Epithelial cell of alveolus of lung (primary cell): ENCODE data around the gene RALGAPB. TPM values are rescaled to one million over a fixed set of nuclear protein-coding genes. Genes with fewer than 3 reads are reported as not detected.

Experiments
- total RNA-seq: library from RNA; depleted of rRNA; stranded (reverse); fragments of >200 nt; gene quantifications from 2 replicates; pipeline ENCODE4 v1.2.1, GENCODE V29; 2015

The RALGAPB gene
- total RNA-seq = 15.1 and 16.7 TPM in 2 replicates

GRCh38 chr20:38472513-38473366 is at the start of gene RALGAPB:
Gene RALGAPB, plus strand, starts transcription at chr20:38472843. Its CDS starts 15,590 bp downstream, at chr20:38488433.

GRCh38 chr20:38434770-38435554 is 37.7 kb upstream of the RALGAPB start, which contains the start of gene SNHG17:
Gene SNHG17, minus strand, starts transcription at chr20:38435328.

DNA sequence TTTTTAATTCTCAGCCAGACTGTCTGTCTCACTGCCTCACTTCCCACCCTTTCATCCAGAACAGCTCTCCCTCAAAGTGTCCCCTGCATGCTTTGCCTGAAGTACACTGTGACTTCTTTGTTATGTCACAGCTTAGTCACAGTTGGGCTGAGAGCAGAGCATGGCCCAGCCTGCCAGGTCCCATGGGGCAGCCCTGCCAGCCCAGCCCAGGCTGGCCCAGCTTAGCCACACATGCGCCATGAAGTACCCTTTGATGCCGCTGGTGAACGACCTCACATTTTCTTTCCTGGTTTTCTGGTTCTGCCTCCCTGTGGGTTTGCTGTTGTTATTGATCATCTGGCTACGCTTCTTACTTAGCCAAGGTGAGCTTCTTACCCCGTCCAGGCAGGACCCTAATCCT is 108.4 kb downstream of the RALGAPB start, which contains the start of gene ADIG:
ADIG (plus strand) TSS at position 185 of the 400 bp plus-strand sequence; CDS start at position 239, 54 bp downstream.

DNA sequence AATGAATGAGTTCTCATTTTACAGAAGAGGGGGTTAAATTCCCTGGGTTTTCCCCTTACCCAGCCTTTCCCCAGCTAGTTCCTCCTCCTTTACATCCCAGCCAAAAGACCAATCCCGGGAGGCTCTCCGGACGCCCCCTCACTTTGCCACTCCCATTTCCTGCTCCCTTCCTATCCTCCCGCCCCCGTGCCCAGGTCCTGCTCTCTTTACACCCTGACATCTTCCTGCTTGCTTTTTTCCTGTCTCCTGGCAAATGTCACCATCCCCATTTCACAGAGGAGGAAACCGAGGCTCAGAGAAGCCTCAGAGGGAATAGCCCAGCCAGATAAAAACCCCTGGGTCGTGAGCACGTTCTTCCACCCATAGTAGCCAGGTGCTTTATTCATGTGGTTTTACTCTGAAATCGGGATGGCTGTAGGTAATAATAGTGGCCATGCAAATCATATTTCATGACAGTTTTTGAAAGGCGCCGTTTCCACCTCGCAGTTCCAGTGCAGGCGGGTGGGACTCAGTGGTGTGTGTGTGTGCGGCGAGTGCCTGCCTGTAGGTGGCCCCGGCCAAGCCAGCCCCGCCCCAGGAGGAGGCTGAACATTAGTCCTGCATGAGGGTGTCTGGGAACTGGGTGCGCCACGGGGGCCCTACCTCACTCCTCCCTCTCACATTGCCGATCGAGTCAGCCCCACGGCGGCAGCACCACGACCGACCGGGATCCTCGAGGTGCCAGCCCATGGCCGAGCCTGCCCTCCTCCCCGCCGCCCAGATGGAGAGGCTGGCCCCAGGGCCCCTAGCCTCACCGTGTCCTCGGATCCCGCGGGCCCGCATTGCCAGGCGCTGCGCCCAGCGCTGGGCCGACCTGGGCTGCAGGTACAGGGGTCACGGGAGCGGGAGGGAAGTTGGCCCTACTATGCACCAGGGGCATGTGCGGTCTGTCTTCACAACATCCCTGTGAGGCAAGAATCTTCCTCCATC is 128.9 kb downstream of the RALGAPB start, which contains the start of gene ARHGAP40:
ARHGAP40 (plus strand) TSS at position 594 of the 969 bp plus-strand sequence.

Other genes with a start within 250 kb of the RALGAPB start
- gene KIAA1755, start 212.1 kb upstream of the RALGAPB start, total RNA-seq = 3.1 and 18.0 TPM in 2 replicates
- 0.13 and 3.2 TPM in 2 replicates for gene BPI, start 168.7 kb upstream of the RALGAPB start, total RNA-seq
- 1.3 TPM in 1 of 2 replicates, not detected in the other for gene LBP, start 126.4 kb upstream of the RALGAPB start, total RNA-seq
- gene SNHG17, start 37.5 kb upstream of the RALGAPB start, total RNA-seq = 17.5 and 25.6 TPM in 2 replicates
- gene ADIG, start 108.4 kb downstream of the RALGAPB start, total RNA-seq = not detected in 2 replicates
- gene ARHGAP40, start 129.0 kb downstream of the RALGAPB start, total RNA-seq = 0.91 TPM in 1 of 2 replicates, not detected in the other